Measurements from ENCODE around the gene KLF5.

Gene KLF5

DNA sequence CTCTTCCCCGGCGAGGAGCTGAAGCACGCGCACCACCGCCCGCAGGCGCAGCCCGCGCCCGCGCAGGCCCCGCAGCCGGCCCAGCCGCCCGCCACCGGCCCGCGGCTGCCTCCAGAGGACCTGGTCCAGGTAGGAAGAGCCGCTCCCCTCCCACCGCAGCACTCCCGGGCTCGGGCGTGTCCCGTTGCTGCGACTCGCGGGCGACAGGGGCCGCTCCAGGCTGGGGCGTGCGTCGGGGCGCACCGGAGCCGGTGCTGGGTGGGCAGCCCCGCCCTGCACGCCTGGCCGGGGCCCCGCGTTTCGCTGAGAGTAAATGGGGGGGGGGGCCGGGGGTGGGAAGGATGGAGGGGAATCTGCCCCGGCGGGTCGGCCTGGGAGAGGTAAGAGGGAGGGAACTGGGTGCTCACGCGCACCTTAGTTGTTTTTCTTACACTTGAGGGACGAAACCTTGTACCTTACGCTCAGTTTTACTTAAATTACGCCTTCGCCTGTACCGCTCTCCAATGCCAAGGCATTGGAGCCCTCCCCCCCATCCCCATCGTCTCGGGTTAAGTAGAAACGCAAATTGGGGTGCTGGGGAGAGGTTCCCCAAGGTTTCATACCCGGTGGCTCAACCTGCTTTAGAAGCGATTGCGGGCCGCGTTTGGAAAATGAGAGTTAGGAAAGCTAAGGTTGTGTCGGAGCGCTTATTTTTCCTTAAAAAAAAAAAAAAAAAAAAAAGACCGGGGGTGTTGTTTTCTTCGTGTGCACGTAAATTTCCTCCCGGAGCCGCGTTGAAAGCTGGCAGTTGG is 850 bp downstream of the KLF5 start:
- DNase-seq (ENCODE audit: low read depth in 3 of 3), result peak in 2 of 3 experiments; percentile 1 to 36

DNA sequence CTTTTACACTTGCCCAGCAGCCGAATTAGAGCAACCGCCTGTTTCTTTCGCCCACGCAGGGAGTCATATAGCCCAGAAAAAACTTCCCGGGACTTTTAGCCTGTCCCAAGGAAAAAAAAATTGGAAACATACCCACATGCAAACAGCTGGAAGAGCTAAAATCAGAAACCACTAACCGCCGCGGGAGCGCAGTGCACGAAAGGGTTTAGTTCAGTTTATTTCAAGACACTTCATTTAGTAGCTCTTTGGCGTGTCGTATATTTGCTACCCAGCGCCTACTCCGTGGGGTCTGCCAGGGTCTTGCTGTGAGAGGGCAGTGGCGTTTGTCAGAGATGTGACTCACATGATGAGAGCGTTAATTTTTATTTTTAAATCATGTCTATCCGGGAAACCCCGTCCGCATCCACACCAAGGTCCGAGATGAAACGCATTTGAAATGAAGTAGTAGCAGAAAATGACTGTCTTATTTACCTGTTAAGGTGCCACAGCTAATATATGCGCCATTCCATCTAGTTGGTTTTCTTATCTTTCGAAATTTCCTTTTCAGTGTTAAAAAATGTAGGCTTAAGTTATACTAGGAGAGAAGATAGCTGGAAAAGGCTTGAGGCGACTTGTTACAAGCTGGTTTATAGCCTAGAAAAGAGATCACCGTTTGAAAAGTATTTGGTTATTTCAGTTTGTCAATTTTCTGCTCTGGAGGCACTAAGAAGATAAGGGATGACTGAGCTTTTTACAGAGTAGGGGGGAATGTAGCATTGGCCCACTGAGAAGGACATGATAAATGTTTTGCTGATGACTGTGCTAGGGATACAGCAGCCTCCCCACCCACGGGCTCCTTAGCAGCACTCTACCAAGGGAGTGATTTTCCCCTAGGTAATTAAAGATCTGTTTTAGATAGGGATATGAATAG is 1.7 kb downstream of the KLF5 start:
- DNase-seq (ENCODE audit: low read depth in 3 of 3), result no peak

DNA sequence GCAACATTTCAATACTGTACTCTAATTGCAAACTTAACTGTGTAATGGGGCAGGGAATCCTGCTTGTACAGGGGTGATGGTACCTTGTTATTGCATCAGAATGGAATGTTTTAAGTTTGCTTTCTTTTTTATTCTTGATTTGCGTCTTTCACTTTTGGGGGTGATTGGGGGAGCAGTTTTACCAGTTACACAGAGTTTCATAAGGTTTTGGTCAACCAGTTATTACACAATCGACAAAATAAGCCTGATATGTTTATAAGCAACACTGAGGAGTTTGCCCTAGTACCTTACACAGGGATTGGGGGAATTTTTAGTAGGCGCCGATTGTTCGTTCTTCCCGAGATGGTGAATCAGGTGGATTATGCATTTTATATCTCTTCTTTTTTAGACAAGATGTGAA is 2.7 kb downstream of the KLF5 start:
- DNase-seq (ENCODE audit: low read depth in 3 of 3), result no peak

DNA sequence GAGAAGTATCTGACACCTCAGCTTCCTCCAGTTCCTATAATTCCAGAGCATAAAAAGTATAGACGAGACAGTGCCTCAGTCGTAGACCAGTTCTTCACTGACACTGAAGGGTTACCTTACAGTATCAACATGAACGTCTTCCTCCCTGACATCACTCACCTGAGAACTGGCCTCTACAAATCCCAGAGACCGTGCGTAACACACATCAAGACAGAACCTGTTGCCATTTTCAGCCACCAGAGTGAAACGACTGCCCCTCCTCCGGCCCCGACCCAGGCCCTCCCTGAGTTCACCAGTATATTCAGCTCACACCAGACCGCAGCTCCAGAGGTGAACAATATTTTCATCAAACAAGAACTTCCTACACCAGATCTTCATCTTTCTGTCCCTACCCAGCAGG is 3.1 kb downstream of the KLF5 start:
- DNase-seq (ENCODE audit: low read depth in 3 of 3), result no peak

DNA sequence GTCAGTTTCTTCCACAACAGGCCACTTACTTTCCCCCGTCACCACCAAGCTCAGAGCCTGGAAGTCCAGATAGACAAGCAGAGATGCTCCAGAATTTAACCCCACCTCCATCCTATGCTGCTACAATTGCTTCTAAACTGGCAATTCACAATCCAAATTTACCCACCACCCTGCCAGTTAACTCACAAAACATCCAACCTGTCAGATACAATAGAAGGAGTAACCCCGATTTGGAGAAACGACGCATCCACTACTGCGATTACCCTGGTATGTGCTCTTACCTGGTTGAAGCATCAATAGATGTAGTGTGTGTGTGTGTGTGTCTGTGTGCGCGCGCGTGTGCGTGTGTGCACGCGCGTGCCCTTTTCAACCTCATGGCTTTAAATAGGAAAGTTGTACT is 3.7 kb downstream of the KLF5 start:
- DNase-seq (ENCODE audit: low read depth in 3 of 3), result no peak

DNA sequence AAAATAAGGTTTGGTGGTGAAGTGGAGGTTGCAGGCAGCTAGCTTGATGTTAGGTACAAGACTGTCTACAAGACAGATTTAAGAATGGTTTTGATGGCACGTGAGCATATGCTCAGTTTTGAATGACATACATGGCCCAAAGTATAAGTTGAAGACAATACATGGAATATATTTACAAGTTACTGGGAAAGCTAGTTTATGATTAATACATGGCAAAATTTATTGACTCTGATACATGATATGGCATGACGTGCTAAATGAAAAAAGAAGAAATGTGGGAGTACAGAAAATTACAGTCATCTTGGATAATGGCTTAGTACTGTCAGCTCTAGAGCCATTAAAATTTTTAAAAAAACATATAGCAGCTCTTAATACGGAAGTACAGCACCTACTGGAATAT is 4.4 kb downstream of the KLF5 start:
- no peak for DNase-seq (ENCODE audit: low read depth in 3 of 3)

DNA sequence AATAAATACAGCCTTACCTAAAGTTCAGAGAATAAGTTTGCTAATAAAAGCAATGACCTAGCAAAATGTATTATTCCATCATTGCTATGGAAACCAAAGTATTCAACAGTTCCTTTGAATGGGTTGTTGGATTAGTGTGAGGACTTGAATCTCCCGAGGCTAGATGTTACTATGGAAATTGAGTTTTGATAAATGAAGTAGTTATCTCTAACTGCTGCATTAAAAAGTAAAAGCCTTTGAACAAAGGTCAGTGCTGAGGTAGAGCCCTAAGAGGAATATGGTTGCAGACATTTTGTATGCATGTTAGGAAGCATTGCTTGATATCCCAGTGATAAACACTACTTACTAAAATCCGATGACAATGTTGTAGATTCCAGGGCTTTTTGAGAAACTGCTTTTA is 6.2 kb downstream of the KLF5 start:
- DNase-seq (ENCODE audit: low read depth in 3 of 3), result no peak

DNA sequence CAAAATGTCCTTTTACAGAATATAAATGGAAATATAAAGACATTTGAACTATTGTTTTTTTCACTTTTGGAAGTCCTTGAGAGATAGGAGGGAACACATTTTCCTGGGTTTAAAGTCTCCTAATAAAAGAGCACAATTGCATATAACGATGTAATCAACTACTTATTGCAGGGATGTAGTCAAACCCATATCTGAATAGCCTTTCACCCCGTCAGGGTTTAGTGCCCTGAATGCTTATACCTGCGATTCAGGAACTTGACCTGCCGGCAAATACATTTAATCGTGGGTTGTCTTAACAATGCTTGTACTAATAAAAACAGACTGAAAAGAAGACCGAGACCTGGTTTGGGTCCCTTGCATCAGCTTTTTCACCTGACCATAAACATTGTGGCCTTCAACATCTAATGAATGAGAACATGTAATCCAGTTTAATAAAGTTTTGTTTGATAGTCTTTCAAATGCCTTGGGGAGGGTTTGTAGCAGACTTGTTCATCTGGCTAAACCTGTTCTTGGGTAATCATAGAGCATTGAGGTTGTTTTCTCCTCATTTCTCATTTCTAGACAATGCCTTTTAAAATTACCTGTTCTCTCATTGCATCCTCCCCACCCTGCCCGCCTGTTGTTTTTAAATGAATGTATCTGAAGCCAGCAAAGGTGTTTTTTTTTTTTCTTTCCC is 7.0 kb downstream of the KLF5 start:
- DNase-seq (ENCODE audit: low read depth in 3 of 3), result no peak

DNA sequence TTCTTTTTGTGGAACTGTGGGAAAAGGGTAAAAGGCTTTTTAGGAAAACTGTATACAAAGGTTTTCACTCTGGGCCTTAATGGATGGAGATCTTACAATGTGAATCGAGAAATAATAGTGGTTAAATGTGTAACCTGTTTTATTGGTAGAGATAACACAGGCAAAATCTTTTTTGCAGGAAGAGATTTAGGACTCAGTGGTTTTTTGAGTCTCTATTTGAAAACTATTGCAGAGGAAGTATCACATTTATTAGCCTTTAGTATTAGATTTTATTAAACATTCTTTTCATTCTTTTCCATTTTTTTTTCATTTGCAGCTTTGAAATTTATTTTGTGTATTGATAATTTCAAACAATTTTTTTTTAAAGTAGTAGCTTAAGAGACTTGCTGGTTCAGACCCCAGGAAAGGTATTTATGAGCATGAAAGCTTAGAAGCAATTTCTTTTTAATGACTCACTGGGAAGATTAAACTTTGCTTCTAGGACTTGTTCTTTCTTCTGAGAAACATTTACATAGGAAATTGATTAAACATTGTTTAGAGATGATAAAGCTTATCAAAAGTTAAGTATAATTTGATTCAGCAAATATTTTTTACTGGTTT is 10.5 kb downstream of the KLF5 start:
- no peak for DNase-seq (ENCODE audit: low read depth in 3 of 3)

DNA sequence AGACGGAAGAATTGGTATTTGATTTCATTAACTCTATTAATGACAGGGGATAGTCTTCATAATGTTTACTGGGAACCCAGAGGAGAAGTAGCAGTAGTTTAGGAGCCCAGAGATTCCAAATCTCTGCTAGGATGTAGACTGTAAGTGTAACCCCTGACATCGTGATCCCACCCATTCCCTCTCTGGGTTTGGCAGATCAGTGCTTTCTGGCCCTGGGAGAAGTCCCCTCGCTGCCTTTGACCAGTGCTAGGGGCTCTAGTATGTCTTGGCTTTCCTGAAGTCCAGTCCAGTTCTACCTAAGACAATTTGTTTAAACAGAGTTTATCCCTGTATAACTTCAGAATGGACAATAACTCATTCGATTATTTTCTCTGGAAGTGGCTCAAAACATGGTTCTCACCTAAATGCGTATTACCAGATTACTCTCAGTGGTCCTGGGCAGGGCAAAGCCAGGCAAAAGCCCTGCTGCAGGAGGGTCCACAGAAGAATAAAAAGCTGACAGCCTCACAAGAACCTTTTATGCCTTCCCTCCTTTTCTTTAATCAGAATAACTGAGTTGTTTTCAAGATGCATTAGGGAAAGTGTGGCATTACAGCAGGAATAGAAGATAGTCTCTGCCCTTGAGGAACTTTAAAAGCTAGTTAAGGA is 11.8 kb downstream of the KLF5 start:
- no peak for DNase-seq (ENCODE audit: low read depth in 3 of 3)

DNA sequence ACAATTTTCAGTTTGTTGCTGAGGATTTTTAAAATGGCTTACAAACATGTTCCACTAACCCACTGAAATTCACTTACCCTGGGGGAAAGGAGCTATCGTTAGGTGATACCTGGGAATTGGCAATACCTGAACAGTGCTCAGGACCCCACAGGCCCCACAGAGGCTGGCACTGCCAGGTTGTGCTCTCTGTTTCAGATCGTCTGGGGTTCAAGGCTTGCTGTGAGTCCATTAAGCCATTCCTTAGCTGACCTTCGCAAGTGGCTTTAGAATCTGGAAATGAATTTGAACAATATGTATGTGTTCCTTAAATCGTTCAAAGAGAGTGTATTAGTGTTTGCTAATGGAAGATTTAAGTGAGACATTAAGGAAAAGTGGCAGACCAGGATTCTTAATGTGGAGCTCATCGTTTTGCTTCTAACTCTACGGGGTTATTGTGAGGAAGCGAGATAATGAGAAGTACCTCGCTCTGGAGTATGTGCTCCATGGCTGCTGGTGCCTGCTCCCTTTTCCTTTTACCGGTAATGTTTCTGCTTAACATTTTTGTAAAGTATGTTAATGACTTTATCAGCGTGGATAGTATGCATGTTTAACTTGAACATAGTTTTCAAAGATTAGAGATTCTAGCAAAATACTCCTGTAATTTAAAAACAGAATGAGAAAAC is 13.6 kb downstream of the KLF5 start:
- DNase-seq (ENCODE audit: low read depth in 3 of 3), result no peak

DNA sequence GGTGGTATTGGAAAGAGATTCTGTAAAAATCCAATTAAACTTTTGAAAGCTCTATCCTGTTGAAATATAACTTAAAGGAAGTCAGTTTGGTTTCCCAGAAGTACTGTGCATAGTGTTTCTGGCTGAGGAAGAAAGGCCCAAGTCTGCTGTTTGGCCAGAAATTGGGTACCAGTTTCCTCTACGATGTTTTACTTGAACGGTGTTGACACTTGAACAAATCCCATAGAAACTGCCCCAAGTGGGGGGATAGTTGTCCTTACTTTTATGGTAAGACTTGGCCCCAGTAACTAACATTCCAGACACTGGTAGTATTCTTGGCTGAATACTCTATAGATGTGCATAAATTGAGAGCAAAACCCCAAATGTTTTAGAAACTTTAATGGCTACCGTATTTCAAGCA is 14.2 kb downstream of the KLF5 start:
- no peak for DNase-seq (ENCODE audit: low read depth in 3 of 3)

DNA sequence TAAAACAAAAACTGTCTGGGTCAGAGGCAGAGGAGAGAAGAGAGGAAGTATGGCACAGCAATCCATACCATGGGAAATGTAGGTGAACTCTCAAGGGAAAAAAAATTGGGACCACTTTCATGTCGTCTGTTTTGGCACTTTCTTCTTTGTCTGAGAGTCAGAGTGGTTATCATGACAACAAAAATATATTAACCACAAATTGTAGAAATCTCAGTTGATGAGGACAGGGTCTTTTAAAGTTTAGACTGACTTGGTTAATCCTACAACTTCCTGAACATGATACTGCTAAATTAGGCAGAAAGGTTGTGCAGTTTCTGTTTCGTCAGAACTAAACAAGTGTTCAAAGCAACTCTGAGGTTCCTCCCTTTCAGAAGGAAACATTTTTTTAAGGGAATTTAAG is 15.2 kb downstream of the KLF5 start:
- DNase-seq (ENCODE audit: low read depth in 3 of 3), result no peak

DNA sequence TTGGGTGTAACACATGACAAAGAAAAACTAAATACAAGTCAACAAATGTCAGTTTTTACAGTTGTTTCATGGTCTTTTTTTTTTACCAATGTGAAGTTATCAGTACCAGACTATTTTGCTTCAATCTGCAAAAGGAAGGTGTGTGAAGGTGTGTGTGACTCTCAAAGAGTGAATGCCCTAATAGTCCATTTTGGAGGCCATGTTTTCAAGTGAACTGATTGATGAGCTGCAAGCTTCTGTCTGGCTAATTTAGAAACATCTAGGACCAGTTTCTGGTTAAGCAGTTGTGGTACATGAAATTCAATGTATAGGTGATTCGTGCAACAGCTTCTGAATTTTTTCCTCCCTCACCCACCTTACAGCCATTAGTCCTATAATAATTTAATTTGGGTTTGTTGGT is 16.1 kb downstream of the KLF5 start:
- no peak for DNase-seq (ENCODE audit: low read depth in 3 of 3)

DNA sequence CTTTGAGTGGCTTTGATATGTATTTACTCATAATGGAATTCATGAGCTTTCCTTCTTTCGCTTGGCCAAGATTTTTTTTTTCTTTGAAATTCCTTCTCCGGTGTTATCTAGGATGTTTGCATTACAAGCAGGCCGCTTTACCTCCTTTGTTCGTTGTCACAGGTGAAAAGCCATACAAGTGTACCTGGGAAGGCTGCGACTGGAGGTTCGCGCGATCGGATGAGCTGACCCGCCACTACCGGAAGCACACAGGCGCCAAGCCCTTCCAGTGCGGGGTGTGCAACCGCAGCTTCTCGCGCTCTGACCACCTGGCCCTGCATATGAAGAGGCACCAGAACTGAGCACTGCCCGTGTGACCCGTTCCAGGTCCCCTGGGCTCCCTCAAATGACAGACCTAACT is 16.7 kb downstream of the KLF5 start:
- DNase-seq (ENCODE audit: low read depth in 3 of 3), result no peak

DNA sequence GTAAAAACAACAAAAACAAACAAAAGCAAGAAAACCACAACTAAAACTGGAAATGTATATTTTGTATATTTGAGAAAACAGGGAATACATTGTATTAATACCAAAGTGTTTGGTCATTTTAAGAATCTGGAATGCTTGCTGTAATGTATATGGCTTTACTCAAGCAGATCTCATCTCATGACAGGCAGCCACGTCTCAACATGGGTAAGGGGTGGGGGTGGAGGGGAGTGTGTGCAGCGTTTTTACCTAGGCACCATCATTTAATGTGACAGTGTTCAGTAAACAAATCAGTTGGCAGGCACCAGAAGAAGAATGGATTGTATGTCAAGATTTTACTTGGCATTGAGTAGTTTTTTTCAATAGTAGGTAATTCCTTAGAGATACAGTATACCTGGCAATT is 17.1 kb downstream of the KLF5 start:
- no peak for DNase-seq (ENCODE audit: low read depth in 3 of 3)

DNA sequence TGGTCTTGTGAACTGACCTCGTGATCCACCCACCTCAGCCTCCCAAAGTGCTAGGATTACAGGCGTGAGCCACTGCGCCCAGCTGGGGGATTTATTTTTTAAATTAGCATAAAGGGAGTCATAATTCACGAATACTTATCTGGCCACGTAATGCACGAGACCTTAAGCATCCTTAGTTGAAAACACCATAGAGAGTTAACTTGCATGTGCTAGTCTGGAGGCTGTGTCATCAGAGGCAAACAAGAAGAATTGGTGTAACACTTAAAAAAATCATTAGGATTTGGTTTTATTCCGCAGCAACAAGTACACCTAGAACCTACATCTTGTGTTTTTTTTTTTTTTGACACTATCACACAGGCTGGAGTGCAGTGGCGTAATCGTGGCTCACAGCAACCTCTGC is 19.1 kb downstream of the KLF5 start:
- DNase-seq (ENCODE audit: low read depth in 3 of 3), result no peak

DNA sequence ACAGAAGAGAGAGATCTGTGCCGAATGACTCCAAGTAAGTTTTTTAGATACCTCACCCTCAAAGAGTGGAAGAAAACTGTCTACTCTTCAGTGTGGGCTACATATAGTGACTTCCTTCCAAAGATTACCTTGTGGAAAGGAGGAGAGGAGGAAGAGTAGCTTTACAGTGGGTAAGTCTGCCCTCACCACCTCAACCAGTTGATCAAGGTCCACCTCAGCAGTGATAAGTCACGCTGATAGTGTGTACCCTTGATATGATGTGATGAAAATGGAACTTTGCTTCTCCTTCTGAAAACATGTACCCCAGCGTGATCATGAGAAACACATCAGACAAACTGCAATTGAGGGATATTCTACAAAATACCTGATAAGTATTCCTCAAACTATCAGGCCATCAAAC is 20.6 kb downstream of the KLF5 start:
- DNase-seq (ENCODE audit: low read depth in 3 of 3), result no peak

DNA sequence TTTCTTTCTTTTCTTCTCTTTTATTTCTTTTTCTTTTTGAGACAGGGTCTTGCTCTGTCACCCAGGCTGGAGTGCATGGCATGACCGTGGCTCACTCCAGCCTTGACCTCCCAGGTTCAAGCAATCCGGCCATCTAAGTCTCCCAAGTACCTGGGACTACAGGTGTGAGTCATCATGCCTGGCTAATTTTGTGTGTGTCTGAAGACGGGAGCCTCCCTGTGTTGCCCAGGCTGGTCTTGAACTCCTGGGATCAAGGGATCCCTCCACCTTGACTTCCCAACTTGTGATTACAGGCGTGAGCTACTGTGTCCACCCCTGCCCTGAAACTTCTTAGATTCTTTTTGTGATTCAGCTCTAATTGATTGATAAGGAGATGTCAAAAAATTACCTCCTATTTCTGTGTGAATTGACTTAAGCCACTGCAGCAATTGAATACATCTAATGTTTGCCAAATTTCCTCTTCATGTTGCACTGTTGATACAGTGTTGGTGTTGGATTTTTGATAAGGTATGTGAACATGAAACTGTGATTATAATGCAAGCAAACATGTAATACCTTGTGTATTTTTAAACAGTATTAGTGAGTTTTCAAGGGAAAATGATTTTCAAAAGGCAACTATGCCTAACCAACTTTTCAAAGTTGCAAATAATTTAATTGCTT is 22.6 kb downstream of the KLF5 start:
- no peak for DNase-seq (ENCODE audit: low read depth in 3 of 3)

DNA sequence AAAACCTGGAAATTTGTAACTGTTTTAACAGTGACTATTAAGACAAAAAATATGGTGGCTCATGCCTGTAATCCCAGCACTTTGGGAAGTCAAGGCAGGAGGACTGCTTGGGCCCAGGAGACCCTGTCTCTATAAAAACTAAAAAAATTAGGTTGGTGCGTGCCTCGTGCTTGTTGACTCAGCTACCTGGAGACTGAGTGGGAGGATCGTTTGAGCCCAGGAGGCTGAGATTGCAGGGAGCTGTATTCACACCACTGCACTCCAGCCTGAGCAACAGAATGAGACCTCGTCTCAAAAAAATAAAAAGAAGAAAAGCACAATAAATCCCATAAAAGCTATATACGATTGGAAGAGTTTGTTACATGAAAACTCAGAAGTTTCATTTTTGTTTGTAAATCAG is 23.7 kb downstream of the KLF5 start:
- DNase-seq (ENCODE audit: low read depth in 3 of 3), result no peak

DNA sequence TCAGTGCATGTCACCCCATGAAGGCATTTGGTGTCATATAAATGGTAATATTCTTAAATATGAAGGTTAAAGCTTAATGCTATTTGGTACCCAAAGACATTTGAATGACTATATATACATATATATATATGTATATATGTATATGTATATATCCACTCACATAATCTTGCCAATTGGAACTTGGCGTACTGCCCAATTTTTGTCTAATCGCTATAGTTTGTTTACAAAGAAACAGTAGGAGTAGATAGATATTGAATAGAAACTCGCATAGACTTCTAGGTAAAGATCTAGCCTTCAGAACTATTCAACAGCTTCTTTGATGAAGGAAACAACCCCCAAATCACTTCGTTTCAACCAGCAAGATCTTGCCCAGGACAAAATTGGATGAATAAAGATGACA is 24.1 kb downstream of the KLF5 start:
- no peak for DNase-seq (ENCODE audit: low read depth in 3 of 3)

Measured in stimulated activated CD4-positive, alpha-beta T cell treated with anti-CD3 and anti-CD28 coated beads, TNF-alpha, amount 100 ng/mL, for 24 hours (primary cell).